Measurements from ENCODE around the gene BRINP1. TPM values are rescaled to one million over a fixed set of nuclear protein-coding genes. Genes with fewer than 3 reads are reported as not detected.

Gene BRINP1
- total and polyA plus RNA-seq, 10 of the 15 experiments (the other 5 are each of a cell fraction or from before 2014, with no cell fraction given), result not detected

DNA sequence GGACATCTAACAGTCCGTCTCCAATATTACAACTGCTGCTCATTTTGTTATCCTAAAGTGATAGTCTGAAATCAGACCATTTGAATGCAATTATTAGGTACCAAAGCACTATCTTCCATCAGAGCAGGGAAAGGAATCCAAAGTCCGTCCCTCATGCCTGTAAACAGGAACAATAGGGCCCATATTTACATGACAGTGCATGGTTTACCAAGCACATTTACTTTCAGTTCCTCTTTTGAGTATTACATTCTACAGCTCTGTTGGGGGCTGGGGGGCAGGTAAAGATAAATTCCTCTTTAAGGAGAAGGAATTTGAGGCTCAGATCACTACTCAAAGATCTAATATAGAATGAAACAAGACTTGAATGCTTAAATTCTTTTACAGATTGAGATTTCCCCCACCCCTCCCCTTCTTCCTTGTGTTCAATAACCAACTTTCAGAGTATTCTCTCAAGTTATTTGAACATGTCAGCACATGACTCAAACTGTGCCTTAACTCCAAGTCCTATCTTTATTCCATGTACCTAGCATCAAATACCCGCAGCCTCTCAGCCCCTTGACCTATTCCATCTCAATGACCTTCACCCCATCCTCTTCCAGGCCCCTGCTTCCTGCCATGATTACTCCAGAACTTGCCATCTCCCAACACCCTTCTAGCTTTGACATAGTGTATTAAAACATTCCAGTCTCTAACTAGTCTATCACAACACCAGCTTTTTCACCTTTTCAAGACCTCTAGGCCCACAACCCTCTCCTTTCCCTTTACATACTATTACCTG is 71.0 kb downstream of the BRINP1 start:
- no peak overlapping the region for H3K9ac ChIP-seq (ENCODE audit: control insufficient read depth, insufficient read depth, low read length)
- SMC1A ChIA-PET (ENCODE audit: uncharacterized antibody, unreplicated experiment), result no interaction called here
- intact Hi-C loops (cut with micrococcal nuclease; ENCODE audit: unreplicated experiment), result no loop called here
- DNase-seq (ENCODE audit: low read depth, low spot score) (no peak), ATAC-seq (peak; percentile 87), FAIRE-seq (no peak)
- POLR2A ChIA-PET, result no interaction called here
- BruUV-seq (replicated peaks), result no TSS peak
- WGBS (ENCODE audit: insufficient coverage, insufficient replicate concordance, low lambda C conversion rate, missing lambda C conversion rate), result 29% methylated on average over 3 of the region's 3 CpGs
- H3K79me2 ChIP-seq (ENCODE audit: control insufficient read depth, insufficient read depth, low read length), result no peaks in the 10 kb centered on the region
- peaks cover 3% of the 10 kb centered on the region; the same call in 1 of the 2 replicates for H3K4me1 ChIP-seq (ENCODE audit: control insufficient read depth, insufficient read depth, low read length)
- CTCF ChIA-PET, result no interaction called here
- RAD21 ChIA-PET (ENCODE audit: unreplicated experiment), result no interaction called here
- no peaks in the 10 kb centered on the region for H4K20me1 ChIP-seq (ENCODE audit: control insufficient read depth, insufficient read depth)
- no peak overlapping the region for H3K27ac ChIP-seq (ENCODE audit: control insufficient read depth, insufficient read depth)
- TF ChIP-seq, protein P1, sequence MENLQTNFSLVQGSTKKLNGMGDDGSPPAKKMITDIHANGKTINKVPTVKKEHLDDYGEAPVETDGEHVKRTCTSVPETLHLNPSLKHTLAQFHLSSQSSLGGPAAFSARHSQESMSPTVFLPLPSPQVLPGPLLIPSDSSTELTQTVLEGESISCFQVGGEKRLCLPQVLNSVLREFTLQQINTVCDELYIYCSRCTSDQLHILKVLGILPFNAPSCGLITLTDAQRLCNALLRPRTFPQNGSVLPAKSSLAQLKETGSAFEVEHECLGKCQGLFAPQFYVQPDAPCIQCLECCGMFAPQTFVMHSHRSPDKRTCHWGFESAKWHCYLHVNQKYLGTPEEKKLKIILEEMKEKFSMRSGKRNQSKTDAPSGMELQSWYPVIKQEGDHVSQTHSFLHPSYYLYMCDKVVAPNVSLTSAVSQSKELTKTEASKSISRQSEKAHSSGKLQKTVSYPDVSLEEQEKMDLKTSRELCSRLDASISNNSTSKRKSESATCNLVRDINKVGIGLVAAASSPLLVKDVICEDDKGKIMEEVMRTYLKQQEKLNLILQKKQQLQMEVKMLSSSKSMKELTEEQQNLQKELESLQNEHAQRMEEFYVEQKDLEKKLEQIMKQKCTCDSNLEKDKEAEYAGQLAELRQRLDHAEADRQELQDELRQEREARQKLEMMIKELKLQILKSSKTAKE (IDR thresholded peaks at IDR 0.05; ENCODE audit: low read depth, poor library complexity, severe bottlenecking), result no peak
- TF ChIP-seq, protein P2, sequence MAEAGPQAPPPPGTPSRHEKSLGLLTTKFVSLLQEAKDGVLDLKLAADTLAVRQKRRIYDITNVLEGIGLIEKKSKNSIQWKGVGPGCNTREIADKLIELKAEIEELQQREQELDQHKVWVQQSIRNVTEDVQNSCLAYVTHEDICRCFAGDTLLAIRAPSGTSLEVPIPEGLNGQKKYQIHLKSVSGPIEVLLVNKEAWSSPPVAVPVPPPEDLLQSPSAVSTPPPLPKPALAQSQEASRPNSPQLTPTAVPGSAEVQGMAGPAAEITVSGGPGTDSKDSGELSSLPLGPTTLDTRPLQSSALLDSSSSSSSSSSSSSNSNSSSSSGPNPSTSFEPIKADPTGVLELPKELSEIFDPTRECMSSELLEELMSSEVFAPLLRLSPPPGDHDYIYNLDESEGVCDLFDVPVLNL (IDR thresholded peaks at IDR 0.05; ENCODE audit: low read depth, low read length), result no peak
- no peak for TF ChIP-seq SUPT20H (IDR thresholded peaks at IDR 0.05; ENCODE audit: borderline replicate concordance, control insufficient read depth, low read depth, low read length)
- TF ChIP-seq SPI1 (IDR thresholded peaks at IDR 0.05; ENCODE audit: borderline replicate concordance, insufficient read depth, low read depth, low read length), result peak; percentile 92
- no peak for TF ChIP-seq SP1 (IDR thresholded peaks at IDR 0.05; ENCODE audit: low read depth, low read length)
- TF ChIP-seq SMC3 (IDR thresholded peaks at IDR 0.05; ENCODE audit: borderline replicate concordance, low read length), result no peak
- TF ChIP-seq IRF4 (IDR thresholded peaks at IDR 0.05; ENCODE audit: low read depth, low read length), result peak; percentile 64; the same call in 1 of the 2 replicates
- no peak for TF ChIP-seq ZNF622 (IDR thresholded peaks at IDR 0.05)
- no peak for TF ChIP-seq NFYB (IDR thresholded peaks at IDR 0.05; ENCODE audit: insufficient read depth, low read depth, low read length)
- peak in 1 of 2 experiments; percentile 50; a peak in 1 of 4 replicates for TF ChIP-seq EP300 (IDR thresholded peaks at IDR 0.05; ENCODE audit: borderline replicate concordance in 1 of 2, control insufficient read depth in 1 of 2, low read depth in 2 of 2, low read length in 2 of 2)
- TF ChIP-seq IKZF1 (conservative IDR thresholded peaks at IDR 0.05), result peak; percentile 53
- peak; percentile 73 to 75 for TF ChIP-seq IKZF2 (IDR thresholded peaks at IDR 0.05)
- TF ChIP-seq, protein P3, sequence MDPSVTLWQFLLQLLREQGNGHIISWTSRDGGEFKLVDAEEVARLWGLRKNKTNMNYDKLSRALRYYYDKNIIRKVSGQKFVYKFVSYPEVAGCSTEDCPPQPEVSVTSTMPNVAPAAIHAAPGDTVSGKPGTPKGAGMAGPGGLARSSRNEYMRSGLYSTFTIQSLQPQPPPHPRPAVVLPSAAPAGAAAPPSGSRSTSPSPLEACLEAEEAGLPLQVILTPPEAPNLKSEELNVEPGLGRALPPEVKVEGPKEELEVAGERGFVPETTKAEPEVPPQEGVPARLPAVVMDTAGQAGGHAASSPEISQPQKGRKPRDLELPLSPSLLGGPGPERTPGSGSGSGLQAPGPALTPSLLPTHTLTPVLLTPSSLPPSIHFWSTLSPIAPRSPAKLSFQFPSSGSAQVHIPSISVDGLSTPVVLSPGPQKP (IDR thresholded peaks at IDR 0.05; ENCODE audit: low read depth, low read length), result no peak
- 0 out of 4 replicates have a peak, but pooled peaks of 1 of the 2 experiments have one; percentile 7 for TF ChIP-seq BHLHE40 (IDR thresholded peaks at IDR 0.05; ENCODE audit: borderline replicate concordance in 1 of 2, low read depth in 2 of 2, low read length in 1 of 2)
- TF ChIP-seq DPF2 (IDR thresholded peaks at IDR 0.05), result peak; percentile 58; the same call in 1 of the 2 replicates
- no peak overlapping the region for H3K4me3 ChIP-seq
- H3K9me3 ChIP-seq (replicated peaks; ENCODE audit: control insufficient read depth, insufficient read depth, low read length), result no peaks in the 10 kb centered on the region
- in situ Hi-C loops (cut with MboI), result no loop called here
- no peak overlapping the region for H2AFZ ChIP-seq (ENCODE audit: control insufficient read depth, low read depth, low read length)
- no peaks in the 10 kb centered on the region for H3K27me3 ChIP-seq (replicated peaks in 1 of 2; ENCODE audit: control insufficient read depth in 2 of 2, insufficient read depth in 2 of 2, low read length in 1 of 2)
- no peaks in the 10 kb centered on the region for H3K36me3 ChIP-seq (ENCODE audit: control insufficient read depth in 2 of 2, insufficient read depth in 2 of 2, low read length in 1 of 2)
- H3K4me2 ChIP-seq (ENCODE audit: control insufficient read depth, insufficient read depth), result no peak overlapping the region

Data from GM12878 (cell line).